ENCODE results near the gene PSMD9.
"Not testable (repeated sequence)": the region's sequence is repeated elsewhere in the genome, so short reads cannot be mapped to it uniquely, and the experiment has no call there.

Gene PSMD9

DNA sequence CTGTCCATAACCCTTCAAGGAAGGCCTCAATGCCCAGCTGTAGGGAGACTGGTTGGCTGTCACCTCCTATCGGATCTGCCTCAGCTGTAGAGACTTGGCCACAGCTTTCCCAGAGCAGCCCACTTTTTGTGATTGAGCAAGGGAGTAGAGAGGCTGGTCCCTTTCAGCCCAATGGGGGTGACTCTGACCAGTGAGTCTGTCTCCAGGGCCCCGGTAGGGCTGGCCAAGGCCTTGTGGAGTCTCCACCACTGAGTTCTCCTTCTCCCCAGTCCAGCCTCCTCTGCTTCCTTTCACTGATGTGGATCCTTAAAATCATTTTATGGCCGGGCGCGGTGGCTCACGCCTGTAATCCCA is 15.4 kb upstream of the PSMD9 start:
- DNase-seq: no peak

DNA sequence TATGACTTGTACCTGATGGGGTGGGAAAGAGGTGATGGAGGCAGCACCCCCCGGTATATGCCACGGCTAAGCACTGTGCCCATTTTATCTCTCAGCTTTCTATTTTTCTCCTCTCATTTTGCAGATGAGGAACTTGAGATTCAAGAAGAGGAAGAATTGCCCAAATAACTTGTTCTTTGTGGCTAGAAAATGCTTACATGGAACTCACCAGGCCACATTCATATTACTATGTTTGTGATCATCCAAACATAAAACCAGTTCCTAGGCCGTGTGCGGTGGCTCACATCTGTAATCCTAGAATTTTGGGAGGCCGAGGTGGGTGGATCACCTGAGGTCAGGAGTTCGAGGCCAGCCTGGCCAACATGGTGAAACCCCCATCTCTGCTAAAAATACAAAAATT is 14.5 kb upstream of the PSMD9 start:
- no peak for DNase-seq

- DNase-seq: no peak
Observed at GRCh38 chr12:121875582-121875981, 13.0 kb upstream of the PSMD9 start.

DNA sequence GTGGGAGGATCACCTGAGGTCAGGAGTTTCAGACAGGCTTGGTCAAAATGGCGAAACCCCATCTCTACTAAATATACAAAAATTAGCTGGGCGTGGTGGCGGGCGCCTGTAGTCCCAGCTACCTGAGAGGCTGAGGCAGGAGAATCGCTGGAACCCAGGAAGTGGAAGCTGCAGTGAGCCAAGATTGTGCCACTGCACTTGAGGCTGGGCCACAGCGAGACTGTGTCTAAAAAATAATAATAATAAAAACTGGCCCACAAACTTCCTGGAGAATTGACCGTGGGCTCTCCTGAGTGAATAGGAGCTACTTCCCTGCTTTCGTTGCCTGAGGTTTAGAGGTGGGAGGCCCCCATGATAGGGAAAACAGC is 12.5 kb upstream of the PSMD9 start:
- DNase-seq: not testable (repeated sequence)

- no peak for DNase-seq
Observed at GRCh38 chr12:121883315-121883660, 5.3 kb upstream of the PSMD9 start.

DNA sequence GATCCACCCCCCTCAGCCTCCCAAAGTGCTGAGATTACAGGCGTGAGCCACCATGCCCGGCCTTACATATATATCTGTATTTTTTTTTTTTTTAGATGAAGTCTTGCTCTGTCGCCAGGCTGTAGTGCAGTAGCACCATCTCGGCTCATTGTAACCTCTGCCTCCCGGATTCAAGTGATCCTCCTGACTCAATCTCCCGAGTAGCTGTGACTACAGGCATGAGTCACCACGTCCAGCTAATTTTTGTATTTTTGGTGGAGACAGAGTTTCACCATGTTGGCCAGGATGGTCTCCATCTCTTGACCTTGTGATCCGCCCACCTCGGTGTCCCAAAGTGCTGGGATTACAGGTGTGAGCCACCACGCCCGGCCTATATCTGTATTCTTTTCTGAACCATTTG is 3.5 kb upstream of the PSMD9 start:
- DNase-seq: not testable (repeated sequence)

DNA sequence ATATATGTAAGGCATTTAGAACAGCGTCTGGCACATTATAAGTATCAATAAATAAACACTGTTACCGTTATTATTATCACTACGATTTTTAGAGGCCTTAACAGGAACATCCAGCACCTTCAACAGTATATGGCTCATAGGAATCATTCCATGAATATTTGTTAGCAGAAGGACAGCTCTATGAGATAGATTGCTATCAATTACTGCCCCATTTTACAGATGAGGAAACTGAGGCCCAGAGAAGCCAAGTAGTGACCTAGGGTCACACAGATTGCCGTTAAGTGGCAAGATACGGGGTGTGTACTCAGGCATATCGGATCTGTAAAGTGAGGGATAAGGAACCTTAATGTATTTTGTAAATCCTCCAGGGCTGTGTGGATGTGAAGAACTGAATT is 510 bp upstream of the PSMD9 start:
- DNase-seq: no peak

DNA sequence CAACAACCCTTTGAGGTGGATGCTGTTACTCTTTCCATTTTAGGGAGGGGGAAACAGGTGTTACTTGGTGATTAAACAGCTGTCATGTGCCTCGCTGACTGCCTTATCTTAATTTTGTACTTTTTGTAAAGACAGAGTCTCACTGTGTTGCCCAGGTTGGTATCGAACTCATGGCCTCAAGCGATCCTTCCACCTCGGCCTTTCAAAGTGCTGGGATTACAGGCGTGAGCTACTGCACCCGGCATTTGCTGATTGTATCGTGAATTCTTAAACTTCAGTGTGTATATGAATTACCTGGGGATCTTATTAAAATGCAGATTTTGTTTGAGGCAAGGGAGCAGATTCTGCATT is 659 bp downstream of the PSMD9 start:
- no peak for DNase-seq

DNA sequence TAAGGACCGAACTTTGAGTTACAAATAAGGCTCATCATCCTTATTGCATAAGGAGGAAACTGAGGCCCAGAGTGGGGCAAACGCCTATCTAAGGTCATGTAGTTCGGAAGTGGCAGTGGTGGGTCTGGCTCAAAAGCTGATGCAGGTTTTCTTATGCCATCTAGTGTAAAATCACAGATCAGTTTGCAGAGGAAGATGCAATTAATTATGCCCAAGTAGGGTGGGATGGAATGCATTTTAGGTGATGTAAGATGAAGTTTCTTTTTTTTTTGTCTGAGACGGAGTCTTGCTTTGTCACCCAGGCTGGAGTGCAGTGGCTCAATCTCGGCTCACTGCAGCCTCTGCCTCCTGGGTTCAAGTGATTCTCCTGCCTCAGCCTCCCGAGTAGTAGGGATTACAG is 1.1 kb downstream of the PSMD9 start:
- DNase-seq: peak; percentile 31

GRCh38 chr12:121892673-121893561 is 4.3 kb downstream of the PSMD9 start:
- no peak for DNase-seq

DNA sequence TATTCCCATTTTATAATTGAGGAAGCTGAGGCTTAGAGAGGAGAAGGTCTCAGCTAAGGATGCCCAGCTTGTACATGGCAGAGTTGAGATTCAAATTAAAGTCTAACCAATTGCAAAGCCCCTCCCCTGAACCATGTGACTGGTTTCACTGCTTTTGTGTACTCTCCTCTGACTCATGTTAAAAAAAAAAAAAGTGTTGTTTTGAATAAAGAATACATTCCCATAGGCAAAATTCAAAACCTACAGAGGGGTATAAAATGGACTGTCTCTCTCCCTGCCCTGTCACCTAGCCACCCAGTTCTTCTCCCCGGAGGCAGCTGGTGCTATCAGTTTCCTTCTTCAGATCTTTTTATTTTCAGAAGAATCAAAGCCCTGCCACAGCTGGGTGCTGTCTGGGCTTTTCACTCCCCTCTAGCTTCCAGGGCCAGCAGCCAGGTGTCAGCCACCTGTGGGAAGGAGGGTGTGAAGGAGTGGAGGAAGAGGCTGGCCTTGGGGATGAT is 5.4 kb downstream of the PSMD9 start:
- peak; percentile 57 for DNase-seq

GRCh38 chr12:121894633-121895032 is 6.0 kb downstream of the PSMD9 start:
- DNase-seq: peak; percentile 56

DNA sequence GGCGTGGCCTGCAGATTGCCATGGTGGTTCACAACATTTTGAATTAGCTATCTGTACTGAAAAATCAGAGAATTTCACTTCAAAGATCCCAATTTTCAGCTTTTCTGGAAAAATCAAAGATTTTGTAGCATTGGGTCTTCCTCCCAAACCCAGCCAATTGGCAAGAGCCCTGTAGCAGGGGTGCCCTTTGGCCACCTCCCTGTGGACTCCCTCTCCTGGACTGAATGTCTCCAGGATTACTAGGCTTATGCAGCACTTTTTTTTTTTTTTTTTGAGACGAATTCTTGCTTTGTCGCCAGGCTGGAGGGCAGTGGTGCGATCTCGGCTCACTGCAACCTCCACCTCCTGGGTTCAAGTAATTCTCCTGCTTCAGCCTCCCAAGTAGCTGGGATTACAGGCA is 9.7 kb downstream of the PSMD9 start:
- no peak for DNase-seq

- no peak for DNase-seq
Observed at GRCh38 chr12:121899590-121899989, 11.0 kb downstream of the PSMD9 start.

DNA sequence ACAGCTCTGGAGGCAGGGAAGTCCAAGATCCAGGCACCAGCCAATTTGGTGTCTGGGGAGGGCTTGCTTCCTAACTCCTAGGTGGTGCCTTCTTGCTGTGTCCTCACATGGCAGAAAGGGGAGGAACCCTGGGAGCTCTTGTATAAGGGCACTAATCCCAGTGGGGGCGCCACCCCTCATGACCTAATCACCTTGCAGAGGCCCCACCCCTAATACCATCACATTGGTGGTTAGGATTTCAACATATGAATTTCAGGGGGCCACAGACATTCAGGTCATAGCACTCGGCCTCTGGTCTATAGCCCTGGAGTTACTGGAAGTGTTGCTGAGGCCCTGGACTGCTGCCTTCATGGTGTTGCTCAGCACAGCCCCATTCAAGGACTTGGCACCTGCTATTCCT is 14.6 kb downstream of the PSMD9 start:
- no peak for DNase-seq

GRCh38 chr12:121905746-121906145 is 17.2 kb downstream of the PSMD9 start:
- DNase-seq: peak; percentile 45

GRCh38 chr12:121908702-121909101 is 20.1 kb downstream of the PSMD9 start:
- no peak for DNase-seq

DNA sequence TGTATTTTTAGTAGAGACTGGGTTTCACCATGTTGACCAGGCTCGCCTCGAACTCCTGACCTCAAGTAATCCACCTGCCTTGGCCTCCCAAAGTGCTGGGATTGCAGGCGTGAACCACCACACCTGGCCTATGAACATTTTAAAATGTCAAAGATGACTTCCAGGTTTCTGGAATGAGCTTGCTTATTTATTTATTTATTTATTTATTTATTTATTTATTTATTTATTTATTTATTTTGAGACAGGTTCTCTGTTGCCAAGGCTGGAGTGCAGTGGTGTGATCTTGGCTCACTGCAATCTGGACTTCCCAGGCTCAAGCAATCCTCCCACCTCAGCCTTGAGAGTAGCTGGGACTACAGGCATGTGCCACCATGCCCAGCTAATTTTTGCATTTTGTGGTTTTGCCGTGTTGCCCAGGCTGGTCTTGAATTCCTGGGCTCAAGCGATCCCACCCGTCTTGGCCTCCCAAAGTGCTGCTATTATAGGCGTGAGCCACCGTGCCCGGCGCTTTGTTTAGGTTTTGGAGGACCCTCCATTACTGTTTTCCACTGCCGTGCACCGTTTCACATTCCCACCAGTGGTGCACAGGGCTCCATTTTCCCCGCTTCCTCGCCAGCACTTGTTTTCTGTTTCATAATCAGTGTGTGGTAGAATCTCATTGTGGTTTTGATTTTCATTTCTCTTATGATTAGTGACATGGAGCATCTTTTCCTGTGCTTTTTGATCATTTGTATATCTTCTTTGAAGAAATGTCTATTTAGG is 23.4 kb downstream of the PSMD9 start:
- DNase-seq: no peak

- DNase-seq: no peak
Observed at GRCh38 chr12:121915841-121916321, 27.3 kb downstream of the PSMD9 start.

GRCh38 chr12:121916719-121917118 is 28.1 kb downstream of the PSMD9 start:
- DNase-seq: no peak

GRCh38 chr12:121917950-121918678 is 29.5 kb downstream of the PSMD9 start, which contains the start of gene CFAP251:
Gene CFAP251 (plus strand): TSS chr12:121918592. CDS start chr12:121921306, 2,714 bp downstream.
- DNase-seq: peak; percentile 69

GRCh38 chr12:121918679-121919038 is 30.1 kb downstream of the PSMD9 start:
- DNase-seq: no peak

DNA sequence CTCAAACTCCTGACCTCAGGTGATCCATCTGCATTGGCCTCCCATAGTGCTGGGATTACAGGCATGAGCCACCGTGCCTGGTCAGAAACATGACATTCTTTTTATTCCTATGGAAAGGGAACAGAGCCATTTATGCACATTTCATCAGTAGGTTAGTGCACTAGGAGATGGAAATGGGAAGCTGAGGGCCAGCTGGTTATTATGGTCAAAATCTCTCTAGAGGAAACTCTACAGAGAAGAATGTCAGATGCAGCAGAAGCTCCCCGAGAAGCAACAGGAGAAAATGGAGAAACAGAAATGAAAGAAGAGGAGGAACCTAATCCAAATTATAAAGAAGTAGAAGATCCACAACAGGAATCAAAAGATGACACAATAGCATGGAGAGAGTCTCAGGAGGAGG is 32.5 kb downstream of the PSMD9 start:
- DNase-seq: no peak

All from fibroblast of skin of abdomen (primary cell).